ENCODE data around the gene MZT2B.
"Not testable (repeated sequence)": the region's sequence is repeated elsewhere in the genome, so short reads cannot be mapped to it uniquely, and the experiment has no call there.

MZT2B gene

GRCh38 chr2:130152816-130153595 lies 29.1 kb upstream of the MZT2B start:
- DNase-seq, result no peak

GRCh38 chr2:130153721-130154422 lies 28.2 kb upstream of the MZT2B start:
- not testable (repeated sequence) for DNase-seq

GRCh38 chr2:130154423-130154770 lies 27.7 kb upstream of the MZT2B start:
- DNase-seq, result not testable (repeated sequence)

GRCh38 chr2:130154773-130155765 lies 27.0 kb upstream of the MZT2B start:
- DNase-seq, result no peak

GRCh38 chr2:130155956-130156623 lies 26.0 kb upstream of the MZT2B start:
- not testable (repeated sequence) for DNase-seq

GRCh38 chr2:130156624-130157004 lies 25.4 kb upstream of the MZT2B start:
- DNase-seq, result no peak

- DNase-seq, result not testable (repeated sequence)
Measured at GRCh38 chr2:130157354-130157753, 24.7 kb upstream of the MZT2B start.

- DNase-seq, result not testable (repeated sequence)
Measured at GRCh38 chr2:130157825-130158514, 24.1 kb upstream of the MZT2B start.

GRCh38 chr2:130158631-130159030 lies 23.4 kb upstream of the MZT2B start:
- no peak for DNase-seq

GRCh38 chr2:130159376-130159775 lies 22.7 kb upstream of the MZT2B start:
- not testable (repeated sequence) for DNase-seq

GRCh38 chr2:130160131-130160530 lies 21.9 kb upstream of the MZT2B start:
- DNase-seq, result no peak

- not testable (repeated sequence) for DNase-seq
Measured at GRCh38 chr2:130160838-130161705, 21.0 kb upstream of the MZT2B start.

- DNase-seq, result not testable (repeated sequence)
Measured at GRCh38 chr2:130162486-130162885, 19.6 kb upstream of the MZT2B start.

GRCh38 chr2:130162968-130163367 lies 19.1 kb upstream of the MZT2B start:
- DNase-seq, result no peak

GRCh38 chr2:130165293-130166016 lies 16.6 kb upstream of the MZT2B start:
- DNase-seq, result no peak

GRCh38 chr2:130166611-130167010 lies 15.5 kb upstream of the MZT2B start:
- not testable (repeated sequence) for DNase-seq

GRCh38 chr2:130169163-130169562 lies 12.9 kb upstream of the MZT2B start:
- not testable (repeated sequence) for DNase-seq

- DNase-seq, result no peak
Measured at GRCh38 chr2:130169896-130170295, 12.2 kb upstream of the MZT2B start.

GRCh38 chr2:130174866-130175265 lies 7.2 kb upstream of the MZT2B start:
- not testable (repeated sequence) for DNase-seq
